Prostate gland (tissue), 2 donors: Measurements from ENCODE around the gene MANF.

ENCODE experiments used
- CTCF ChIP-seq, 4 experiments: fragments of 200-600 bp in 2 of 4; fragments of 450-650 bp in 2 of 4; sonication (generic) in 2 of 4; IDR thresholded peaks; 1 replicate in 3 of 4; 2 replicates in 1 of 4; pipeline ENCODE4 v1.5.1; 2016 to 2019; ENCODE audit warnings: antibody characterized with exemption in 4 of 4, mild to moderate bottlenecking in 2 of 4, moderate library complexity in 2 of 4
- POLR2A ChIP-seq: fragments of 450-650 bp; IDR thresholded peaks from one replicate; pipeline ENCODE4 v1.6.1; 2016; ENCODE audit warnings: antibody characterized with exemption, mild to moderate bottlenecking

GRCh38 chr3:51357856-51358255, 27.2 kb upstream of the MANF start:
- no peak for TF ChIP-seq CTCF (IDR thresholded peaks at IDR 0.05)
- no peak for TF ChIP-seq POLR2A
